GM21717 (cell line): ENCODE results near the gene DTNB.

Experiments
- ATAC-seq: cut with Tn5 transposase; IDR thresholded peaks from one replicate; pipeline ENCODE4 v1.9.1; 2021; ENCODE audit warnings: mild to moderate bottlenecking, moderate library complexity; ENCODE audit not compliant: unreplicated experiment

Gene DTNB

DNA sequence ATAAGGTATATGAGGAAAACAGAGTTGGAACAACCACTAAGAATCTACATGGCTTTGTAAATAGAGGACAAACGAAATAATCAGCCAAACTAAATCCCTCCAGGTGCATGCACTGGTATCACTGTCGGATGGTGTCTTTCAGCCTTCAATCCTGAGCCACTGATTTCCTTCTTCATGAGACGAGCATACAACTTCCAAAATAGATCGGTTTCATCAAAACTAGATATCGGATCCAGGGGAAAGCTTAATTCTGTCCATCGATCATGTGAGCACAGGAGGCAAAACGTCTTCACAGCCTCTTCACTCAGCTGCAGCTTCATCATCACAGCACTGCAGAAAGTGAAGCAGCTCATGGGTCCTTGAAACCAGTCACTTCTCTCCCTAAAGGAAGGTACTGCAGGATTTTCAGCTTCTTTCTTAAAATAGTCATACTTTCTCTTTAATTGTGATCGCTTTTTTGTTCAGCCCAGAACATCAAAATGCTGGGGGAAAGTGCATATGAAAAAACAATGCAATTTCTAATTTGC lies 80.5 kb downstream of the DTNB start:
- ATAC-seq = no peak

DNA sequence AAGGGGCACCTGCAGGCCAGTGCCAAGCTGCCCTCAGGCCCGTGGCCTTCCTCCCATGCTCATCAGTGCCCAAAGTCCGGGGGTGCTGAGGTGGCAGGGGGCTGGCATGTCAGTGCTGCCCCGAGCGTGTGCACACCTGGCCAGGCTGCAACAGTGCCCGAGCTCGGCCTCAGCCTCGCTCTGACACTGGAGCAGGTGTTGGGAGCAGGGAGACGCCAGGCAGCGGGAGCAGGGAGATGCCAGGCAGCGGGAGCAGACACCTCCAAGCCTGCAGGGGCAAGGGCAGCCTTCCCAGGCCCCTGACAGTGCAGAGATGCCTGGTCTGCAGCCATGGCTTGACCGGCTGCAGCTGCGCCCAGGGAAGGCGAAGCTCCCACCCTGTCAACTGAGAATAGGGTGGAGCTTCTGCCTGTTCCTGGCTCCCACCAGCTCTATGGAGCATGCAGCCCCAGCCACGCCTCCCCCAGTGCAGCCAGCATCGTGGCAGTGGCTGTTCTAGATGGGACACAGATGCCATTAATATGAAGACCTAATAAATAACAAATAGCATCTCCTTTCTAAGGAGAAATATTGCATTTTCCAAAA lies 82.4 kb downstream of the DTNB start:
- no peak for ATAC-seq

DNA sequence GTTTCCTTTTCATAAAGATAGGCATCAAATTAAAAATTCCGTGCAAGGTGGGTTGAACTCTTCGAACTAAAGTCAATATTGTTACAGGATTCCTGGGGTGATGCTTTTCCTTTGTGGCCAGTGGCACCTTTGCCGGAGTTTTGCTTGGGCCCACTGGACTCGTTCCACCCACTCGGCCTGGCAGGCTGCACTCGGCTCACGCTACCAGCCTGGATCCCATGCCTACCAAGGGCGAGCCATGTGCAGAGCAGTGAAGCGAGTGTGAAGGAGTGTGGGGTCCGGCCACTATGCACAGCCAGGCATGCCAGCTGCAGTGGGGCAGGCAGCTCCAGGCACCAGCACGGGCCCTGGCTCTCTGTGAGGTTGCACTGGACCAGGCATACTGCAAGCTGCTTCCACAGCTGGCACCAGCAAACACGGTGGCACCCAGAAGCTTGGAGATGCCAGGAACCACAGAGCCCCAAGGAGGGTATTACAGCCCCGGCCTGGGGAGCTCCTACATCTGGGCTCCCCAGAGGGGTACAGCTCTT lies 83.6 kb downstream of the DTNB start:
- ATAC-seq = no peak

DNA sequence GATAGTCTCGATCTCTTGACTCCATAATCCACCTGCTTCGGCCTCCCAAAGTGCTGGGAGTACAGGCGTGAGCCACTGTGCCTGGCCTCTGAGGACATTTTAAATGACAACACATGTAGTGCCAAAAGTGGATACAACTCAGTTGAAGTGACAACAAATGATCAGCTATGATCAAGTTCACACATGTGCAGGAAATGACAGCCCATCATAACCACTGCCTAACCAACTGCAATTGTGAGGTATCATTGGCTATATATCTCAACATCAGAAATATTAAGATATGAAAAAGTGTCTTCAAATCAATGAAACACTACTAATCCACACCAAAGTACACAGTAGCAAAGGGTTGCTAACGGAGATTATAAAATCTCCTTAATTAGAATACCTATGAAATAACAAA lies 84.8 kb downstream of the DTNB start:
- no peak for ATAC-seq

DNA sequence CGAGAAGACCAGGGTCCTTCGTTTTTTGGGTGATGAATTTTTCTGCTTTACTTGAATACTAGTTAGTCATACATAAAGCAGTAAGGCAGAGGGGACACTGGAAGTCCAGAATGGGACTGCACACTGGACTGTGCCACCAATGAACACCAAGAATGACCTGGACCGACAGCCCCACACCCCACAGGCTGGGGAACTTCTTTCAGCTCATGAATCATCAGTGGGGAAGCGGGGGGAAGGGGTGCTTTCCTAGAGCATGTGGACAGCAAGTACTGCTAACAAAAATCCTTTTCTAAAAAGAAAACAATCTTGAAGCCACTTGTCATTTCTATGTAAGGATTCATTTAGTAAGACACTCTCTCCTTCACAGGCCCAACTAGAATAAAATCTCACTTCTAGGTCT lies 86.0 kb downstream of the DTNB start:
- no peak for ATAC-seq

DNA sequence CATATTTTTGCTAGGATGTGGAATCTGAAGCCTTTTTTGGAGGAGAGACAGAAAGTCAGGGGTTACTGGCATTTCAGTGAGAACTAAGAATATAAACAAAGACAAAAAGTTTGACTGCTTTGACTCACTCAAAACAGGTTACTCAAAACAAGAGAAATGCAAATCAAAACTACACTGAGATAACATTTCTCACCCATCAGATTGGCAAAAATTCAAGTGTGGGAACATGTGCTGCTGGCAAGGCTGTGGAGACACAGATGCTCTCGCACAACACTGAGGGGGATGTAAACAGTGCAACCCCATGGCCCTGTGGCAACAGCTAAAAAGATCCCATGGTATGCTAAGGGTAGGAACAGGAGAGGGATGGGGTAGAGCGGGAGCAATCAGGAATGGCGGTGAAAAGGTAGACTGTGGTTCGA lies 86.6 kb downstream of the DTNB start:
- peak; percentile 65 for ATAC-seq

DNA sequence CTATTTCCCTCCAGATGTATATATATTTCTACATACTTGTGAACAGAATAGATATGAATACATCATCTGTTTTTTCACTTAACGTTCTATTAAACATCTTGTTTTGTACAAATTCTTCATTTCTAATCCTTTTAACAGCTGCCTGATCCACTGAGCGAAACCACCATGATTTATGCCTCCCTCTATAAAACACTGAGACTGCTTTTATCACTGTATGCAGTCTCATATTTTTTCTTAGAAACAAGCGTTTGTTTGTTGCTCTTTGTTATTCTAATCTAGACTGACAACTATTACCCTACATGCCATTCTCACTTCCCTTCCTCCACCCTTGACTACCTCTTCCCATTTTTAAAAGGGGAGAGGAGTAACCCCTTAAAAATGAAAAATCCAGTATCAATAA lies 88.2 kb downstream of the DTNB start:
- no peak for ATAC-seq

DNA sequence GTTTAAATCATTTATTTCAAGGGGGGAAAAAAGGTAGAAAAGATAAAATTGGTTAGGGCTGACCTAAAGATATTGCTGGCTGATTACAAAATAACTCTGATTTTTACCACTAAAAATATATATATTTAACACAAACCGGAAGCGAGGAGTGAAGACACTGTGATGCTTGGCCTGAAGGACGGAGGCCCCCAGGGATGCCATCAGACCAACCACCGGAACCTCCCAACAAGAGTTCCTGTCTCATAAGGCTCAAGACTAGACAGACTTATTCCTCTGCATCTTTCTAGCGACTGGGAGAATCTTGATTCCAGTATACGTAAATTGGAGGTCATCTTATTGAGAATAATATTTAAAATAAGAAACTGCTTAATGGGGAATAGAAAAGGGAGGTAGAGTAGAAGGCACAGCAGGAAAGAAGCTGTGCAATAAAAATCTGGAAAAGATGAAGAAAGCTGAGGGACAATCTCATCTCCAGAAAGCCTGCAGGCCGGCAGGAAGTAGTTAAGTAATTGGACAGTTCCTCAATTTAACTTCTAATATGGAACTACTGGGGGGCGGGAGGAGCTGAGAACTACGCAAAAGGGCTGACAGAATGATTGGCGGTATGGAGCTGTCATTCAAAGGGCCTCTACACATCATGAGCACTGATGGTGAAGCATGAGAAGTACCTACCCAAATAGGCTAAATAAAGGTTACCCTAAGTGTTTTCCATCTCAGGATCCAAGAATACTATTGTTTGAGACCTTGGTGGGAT lies 91.1 kb downstream of the DTNB start:
- ATAC-seq = no peak

DNA sequence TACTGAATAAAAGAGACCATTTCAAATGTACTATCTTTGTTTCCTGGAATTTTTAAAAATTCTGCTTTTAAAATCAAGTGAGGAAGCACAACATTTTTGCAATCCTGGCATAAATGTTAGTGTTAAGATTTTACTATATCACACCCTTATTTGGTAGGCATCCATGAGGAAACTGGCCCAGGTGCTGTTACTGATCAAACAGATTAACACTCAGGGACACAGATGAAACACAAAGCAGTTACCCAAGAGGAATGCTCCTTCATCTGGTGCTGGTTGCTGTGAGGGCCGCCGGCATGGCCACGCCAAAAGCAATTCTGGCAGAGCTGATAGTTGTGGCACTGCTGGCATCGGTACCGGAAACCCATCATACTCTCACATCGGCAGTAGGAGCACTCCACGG lies 96.8 kb downstream of the DTNB start:
- no peak for ATAC-seq

DNA sequence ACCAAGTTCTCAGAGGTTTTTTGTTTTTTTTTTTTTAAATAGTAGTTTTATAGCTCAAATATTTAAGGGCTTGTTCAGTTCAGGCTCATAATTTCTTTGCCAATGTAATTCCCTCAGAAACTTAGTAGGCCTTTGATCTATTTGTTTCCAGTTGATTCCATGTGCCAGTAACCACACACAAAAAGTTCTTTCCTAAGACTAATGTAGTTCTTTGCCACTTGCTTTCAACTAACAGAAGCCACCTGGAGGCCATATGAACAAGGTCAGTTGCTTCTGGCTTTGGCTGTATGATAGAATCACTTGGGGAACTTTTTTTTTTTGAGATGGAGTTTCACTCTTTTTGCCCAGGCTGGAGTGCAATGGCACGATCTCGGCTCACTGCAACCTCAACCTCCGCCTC lies 100.7 kb downstream of the DTNB start:
- ATAC-seq = no peak

DNA sequence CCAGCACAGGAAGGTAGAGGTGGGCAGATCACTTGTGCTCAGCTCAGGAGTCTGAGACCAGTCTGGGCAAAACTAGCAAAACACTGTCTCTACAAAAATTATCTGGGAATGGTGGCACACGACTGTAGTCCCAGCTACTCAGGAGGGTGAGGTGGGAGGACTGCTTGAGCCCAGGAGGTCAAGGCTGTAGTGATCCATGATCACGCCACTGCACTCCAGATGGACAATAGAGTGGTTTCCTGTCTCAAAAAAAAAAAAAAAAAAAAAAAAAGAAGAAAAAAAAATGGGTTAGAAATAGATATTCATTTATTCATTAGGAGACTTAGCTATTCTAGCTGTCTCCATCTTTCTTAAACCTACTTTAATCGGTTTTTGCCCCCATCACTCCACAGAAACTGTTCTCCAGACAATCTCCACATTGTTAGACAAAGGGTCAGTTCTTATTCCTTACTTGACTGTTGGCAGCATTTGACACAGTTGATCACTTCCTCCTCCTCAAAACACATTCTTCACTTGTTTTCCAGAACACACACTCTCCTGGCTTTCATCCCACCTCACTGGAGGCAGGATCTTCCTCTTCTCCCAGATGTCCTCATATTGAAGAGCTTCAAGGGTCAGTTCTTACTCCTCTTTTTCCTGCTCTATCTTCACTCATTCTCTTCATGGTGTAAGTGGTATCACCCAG lies 103.1 kb downstream of the DTNB start:
- ATAC-seq = no peak

DNA sequence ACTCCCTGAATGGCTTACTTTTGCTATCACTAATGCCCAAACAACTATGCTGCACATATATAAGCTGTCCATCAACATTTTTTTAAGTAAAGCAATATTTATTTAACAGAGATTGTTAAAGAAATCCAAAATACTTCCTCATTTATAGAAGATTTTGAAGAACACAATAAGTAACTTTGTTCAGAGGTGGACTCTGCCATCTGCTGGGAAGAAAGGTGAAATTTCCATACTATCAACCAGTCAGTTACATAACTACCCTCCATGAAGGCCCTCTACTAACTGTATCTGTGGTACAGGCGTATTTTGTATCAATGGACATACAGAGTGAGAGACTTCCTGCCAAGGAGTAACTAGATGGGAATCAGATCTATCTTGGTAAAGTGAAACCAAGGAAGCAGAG lies 106.0 kb downstream of the DTNB start:
- no peak for ATAC-seq

DNA sequence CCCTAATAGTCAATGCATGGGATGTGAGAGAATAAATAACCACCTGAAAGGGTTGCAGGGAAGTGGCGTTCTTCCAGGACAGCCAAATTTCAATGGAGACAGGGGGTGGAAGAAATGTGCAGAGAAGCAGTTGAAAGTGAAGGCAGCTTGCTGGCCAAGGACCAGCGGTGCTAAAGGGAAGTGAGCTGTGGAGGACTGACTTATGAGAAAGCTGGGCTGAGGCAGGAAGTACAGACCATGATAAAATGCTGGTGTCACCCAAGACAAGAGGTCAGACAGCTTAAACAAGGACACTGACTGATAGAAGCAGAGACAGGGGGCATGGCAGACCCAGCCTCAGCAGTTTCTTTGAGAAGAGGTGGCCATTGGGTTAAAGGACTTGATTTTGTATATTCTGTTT lies 106.7 kb downstream of the DTNB start:
- ATAC-seq = peak; percentile 68

DNA sequence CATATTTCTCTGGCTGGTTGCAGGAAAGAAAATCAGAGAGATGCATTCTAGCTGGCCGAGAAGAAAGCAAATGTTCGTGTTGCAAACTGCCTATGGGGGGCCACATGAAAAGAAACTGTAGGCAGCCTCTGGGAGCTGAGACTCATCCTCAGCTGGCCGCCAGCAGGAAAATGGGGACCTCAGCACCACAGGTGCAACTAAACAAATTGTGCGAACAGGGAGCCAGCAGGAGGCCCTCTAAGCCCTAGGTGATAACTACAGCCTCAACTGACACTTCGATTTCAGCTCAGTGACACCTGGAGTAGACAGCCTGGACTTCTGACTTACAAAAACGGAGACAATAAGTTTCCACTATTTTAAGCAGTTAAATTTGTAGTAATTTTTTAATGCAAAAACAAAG lies 107.3 kb downstream of the DTNB start:
- ATAC-seq = no peak

DNA sequence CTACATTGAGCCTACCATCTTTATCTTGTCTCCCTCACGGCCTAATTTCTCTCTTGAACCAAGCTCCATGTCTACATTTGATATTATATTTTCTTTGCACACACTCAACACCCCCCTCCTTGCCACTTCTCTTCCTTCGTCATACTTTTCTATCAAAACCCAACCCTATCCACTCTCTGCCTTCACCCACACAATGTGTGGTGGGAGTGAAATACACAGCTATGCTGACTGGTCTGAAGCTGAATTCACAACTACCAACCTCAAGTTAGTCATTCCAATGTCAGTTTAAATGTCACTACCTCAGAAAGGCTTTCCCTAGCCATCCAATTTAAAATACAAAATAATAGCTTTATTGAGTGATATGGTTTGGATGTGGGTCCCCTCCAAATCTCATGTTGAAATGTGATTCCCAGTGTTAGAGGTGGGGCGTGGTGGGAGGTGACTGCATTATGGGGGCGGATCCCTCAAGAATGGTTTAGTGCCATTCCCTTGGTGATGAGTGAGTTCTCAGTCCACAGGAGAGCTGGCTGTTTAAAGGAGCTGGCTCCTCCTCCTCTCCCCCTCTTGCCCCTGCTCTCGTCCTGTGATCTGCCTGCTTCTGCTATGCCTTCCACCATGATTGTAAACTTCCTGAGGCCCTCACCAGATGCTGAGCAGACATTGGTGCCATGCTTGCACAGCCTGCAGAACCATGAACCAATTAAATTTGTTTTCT lies 112.1 kb downstream of the DTNB start:
- ATAC-seq = no peak

DNA sequence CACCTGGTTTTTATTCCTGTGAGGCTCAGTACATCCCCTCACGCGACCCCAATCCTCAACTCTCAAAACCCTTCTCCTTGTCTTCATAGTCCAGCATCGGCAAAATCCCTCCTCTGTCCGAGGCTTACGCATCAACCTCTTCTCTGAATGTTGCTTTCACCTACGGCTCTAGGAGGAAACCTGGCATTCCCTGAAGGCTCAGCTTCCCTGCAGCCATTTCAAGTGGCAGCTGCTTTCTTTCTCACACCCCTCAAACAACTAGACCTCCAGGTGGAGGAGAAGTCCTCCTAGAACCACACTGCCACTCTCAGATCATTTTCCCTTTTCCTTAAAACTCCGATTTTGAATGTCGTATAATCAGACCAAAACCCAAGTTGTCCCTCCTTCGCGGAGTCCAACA lies 114.2 kb downstream of the DTNB start:
- ATAC-seq = no peak

DNA sequence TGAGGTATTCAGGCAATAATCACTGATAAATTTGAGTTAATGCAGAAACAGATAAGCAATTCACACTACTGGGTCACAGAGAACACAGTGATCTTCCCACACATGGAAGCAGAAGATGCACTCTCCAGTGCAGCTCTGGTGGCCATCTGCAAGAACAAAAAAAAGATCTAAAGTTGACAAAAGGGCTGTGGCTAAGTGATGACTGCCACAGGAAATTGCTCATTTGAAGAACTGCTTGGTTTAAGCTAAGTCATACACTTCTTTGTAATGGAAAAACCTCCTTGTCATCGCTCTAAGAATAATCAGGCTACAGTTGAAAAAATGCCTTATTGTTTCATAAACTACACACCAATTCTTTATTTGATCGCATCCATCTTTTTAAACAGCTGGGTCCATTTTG lies 115.1 kb downstream of the DTNB start:
- peak; percentile 70 for ATAC-seq

DNA sequence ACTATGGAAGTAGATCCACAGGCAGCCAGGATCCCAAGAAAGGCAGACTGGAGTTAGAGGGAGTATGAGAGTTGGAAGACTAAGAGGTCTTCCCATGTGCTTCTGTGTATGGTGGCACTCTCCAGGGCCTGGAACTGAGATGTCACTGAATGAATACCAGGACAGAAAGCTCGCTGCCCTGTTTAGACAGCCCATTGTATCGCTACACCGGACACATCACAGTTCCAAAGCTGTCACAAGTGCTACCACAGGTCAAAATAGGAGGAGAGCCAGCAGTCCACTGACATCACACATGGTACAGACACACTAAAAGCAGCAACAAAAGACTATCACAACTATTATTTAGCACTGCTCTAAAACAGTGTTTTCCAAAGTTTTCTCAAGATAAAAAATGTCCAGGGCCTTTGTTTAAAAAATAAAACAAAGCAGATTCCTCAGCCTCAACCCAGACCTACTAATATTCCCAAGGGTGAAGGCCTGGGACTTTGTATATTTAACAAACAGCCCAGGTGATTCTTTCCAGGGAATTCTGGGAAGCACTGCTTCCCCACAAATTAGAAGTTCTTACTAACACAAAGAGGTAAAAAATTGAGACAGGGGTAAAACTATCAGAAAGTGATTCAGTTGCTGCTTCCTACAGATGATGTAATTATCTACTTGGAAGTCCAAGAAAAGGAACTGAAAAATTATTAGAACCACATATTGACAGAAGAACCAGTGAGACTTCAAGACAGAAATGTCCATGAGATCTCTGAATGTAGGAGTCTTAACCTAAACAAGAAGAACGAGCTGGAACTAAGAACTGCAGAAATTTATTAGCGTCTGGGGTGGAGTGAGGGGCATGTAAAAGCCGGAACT lies 116.0 kb downstream of the DTNB start:
- no peak for ATAC-seq

DNA sequence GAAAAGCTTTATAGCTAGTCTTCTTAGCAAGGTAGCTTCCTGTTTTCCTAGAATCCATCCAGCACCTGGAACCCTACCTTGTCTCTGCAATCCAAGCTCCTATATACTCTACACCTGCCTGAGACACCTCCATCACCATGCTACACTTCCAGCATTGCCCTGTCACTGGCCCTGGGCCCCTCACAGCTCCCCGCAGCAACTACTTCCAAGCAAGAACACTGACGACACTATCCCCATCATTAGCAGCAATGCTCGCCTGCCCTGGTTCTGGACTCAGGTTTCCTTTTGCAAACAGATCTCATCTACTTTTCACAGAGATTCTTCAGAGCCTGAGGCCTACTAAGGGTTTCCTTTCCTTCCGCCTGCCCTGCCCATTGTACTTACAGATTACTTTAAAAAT lies 121.1 kb downstream of the DTNB start:
- no peak for ATAC-seq

DNA sequence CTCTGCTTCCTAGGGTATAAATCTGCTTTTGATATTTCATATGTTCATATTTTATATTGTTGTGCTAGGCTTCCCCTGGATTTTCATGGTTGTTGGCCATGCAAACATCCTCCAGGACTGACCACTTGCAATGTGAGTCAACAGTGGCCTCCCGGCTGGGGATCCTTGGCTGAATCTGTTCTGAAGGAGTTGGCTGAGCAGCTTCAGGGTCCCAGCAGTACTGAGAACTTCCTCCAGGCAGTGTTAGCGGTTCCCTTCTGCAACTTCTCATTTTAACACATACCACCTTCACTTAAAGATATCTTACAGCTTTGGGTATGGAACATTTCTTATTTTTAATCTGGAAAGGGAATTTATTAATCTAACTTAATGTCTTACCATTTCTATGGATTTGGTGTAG lies 122.1 kb downstream of the DTNB start:
- no peak for ATAC-seq
